GM12874 (cell line): Measurements from ENCODE around the gene MARK3.
A peak's percentile ranks its signal among the peaks of the same experiment; 100 is the strongest.

Source experiments
- CTCF ChIP-seq: IDR thresholded peaks from 2 replicates; pipeline ENCODE4 v1.5.1; 2011; ENCODE audit warnings: low read depth, mild to moderate bottlenecking, control low read depth, low read length, moderate library complexity; ENCODE audit not compliant: insufficient read depth

The MARK3 gene

GRCh38 chr14:103522649-103523574, 137.7 kb downstream of the MARK3 start, which contains the start of gene CKB:
CKB (minus strand) TSS chr14:103522830; CDS start chr14:103522493, 337 bp downstream.
- TF ChIP-seq CTCF, result no peak

GRCh38 chr14:103523575-103523954, 138.3 kb downstream of the MARK3 start:
- TF ChIP-seq CTCF, result no peak

- TF ChIP-seq CTCF, result peak; percentile 26; the same call in 1 of the 2 replicates
Observed at GRCh38 chr14:103524002-103524935, 139.1 kb downstream of the MARK3 start.

- no peak for TF ChIP-seq CTCF
Observed at GRCh38 chr14:103526247-103526913, 141.2 kb downstream of the MARK3 start.

- TF ChIP-seq CTCF, result no peak
Observed at GRCh38 chr14:103526914-103527248, 141.7 kb downstream of the MARK3 start.

- no peak for TF ChIP-seq CTCF
Observed at GRCh38 chr14:103527408-103528145, 142.4 kb downstream of the MARK3 start.
